GM21367 (cell line): ENCODE measurements around the gene PSMA6.
"Not testable (repeated sequence)": the region's sequence is repeated elsewhere in the genome, so short reads cannot be mapped to it uniquely, and the experiment has no call there.

Experiments
- ATAC-seq: cut with Tn5 transposase; IDR thresholded peaks from one replicate; pipeline ENCODE4 v1.9.1; 2021; ENCODE audit not compliant: unreplicated experiment

The PSMA6 gene

GRCh38 chr14:35284506-35284905 lies 7.7 kb upstream of the PSMA6 start:
- no peak for ATAC-seq

GRCh38 chr14:35285168-35286002 lies 6.8 kb upstream of the PSMA6 start:
- peak; percentile 66 for ATAC-seq

- ATAC-seq: peak; percentile 1
Measured at GRCh38 chr14:35286003-35286600, 6.1 kb upstream of the PSMA6 start.

- ATAC-seq: no peak
Measured at GRCh38 chr14:35286707-35287106, 5.5 kb upstream of the PSMA6 start.

GRCh38 chr14:35287431-35288013 lies 4.7 kb upstream of the PSMA6 start:
- no peak for ATAC-seq

GRCh38 chr14:35289623-35290022 lies 2.6 kb upstream of the PSMA6 start:
- no peak for ATAC-seq

GRCh38 chr14:35292770-35293561 lies 784 bp downstream of the PSMA6 start:
- peak; percentile 7 for ATAC-seq

GRCh38 chr14:35295845-35296161 lies 3.6 kb downstream of the PSMA6 start:
- ATAC-seq: no peak

GRCh38 chr14:35296545-35296944 lies 4.4 kb downstream of the PSMA6 start:
- no peak for ATAC-seq

GRCh38 chr14:35297706-35298105 lies 5.5 kb downstream of the PSMA6 start:
- ATAC-seq: no peak

- ATAC-seq: no peak
Measured at GRCh38 chr14:35298351-35298750, 6.2 kb downstream of the PSMA6 start.

- ATAC-seq: no peak
Measured at GRCh38 chr14:35299708-35300107, 7.5 kb downstream of the PSMA6 start.

- no peak for ATAC-seq
Measured at GRCh38 chr14:35300228-35300627, 8.0 kb downstream of the PSMA6 start.

- not testable (repeated sequence) for ATAC-seq
Measured at GRCh38 chr14:35301334-35301733, 9.2 kb downstream of the PSMA6 start.

GRCh38 chr14:35301735-35302528 lies 9.8 kb downstream of the PSMA6 start:
- ATAC-seq: no peak

- ATAC-seq: no peak
Measured at GRCh38 chr14:35303149-35303935, 11.2 kb downstream of the PSMA6 start.

- ATAC-seq: no peak
Measured at GRCh38 chr14:35304812-35305462, 12.8 kb downstream of the PSMA6 start.

- no peak for ATAC-seq
Measured at GRCh38 chr14:35305633-35306032, 13.5 kb downstream of the PSMA6 start.

GRCh38 chr14:35306114-35306513 lies 13.9 kb downstream of the PSMA6 start:
- ATAC-seq: no peak
